Measurements from ENCODE around the gene LRIT1. TPM values are rescaled to one million over a fixed set of nuclear protein-coding genes. Genes with fewer than 3 reads are reported as not detected.

The LRIT1 gene
- polyA plus RNA-seq, 1 donor (not counting 4 experiments of a cell fraction or from before 2014, with no cell fraction given), result not detected

DNA sequence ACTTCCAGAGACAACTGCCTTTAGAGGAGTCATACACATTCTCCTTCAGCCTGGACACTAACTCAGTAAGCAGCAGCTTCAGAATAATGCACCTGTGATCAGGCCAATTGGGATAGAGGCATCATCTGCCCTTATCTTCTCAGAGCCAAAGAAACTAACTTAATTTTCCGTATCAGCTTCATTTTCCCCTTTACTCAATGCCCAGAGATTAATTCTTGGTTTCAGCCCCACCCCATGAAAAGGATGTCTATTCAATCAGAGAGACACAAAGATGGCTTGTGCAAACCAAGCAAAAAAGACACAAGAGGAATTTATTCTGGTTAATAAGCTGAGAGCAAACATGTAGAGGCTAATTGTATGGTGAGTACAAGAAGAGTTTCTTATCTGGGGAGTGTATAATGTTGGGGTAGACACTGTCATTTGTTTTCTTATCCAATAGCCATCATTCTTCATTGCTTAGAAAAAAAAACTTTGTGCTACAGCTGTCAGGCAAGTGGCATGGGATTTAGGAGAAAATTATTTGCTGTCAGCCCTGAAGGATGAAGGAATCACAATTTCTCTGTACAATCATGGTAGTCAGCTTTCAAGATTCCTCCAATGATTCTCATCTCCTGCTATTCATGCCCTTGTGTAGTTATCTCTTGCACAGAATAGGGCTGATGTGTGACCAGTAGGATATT is 48.3 kb upstream of the LRIT1 start:
- Histone ChIP-seq H3K9me1 (ENCODE audit: control insufficient read depth, extremely low read depth, insufficient read depth, low read length) (no peaks in the 10 kb centered on the region), H3K79me2 (ENCODE audit: control insufficient read depth, insufficient read depth, low read length) (no peaks in the 10 kb centered on the region), H2AFZ (ENCODE audit: control insufficient read depth, low read length) (no peak overlapping the region), H3K36me3 (ENCODE audit: control insufficient read depth in 2 of 2, extremely low read depth in 1 of 2, insufficient read depth in 2 of 2, low read length in 2 of 2) (no peaks in the 10 kb centered on the region), H3K4me2 (ENCODE audit: control insufficient read depth, extremely low read depth, insufficient read depth, low read depth, low read length) (no peak overlapping the region), H3K4me1 (ENCODE audit: control insufficient read depth, extremely low read depth, insufficient read depth, low read length) (no peaks in the 10 kb centered on the region), H3K27me3 (ENCODE audit: control insufficient read depth, extremely low read depth, insufficient read depth, low read length) (peaks cover 4% of the 10 kb centered on the region), H3K4me3 (ENCODE audit: control insufficient read depth in 2 of 3, extremely low read depth in 1 of 3, insufficient read depth in 2 of 3, low read depth in 1 of 3, low read length in 3 of 3) (no peak overlapping the region), H4K20me1 (ENCODE audit: control insufficient read depth, extremely low read depth, insufficient read depth, low read length) (no peaks in the 10 kb centered on the region), H3K9me3 (ENCODE audit: control insufficient read depth, low read depth, low read length) (no peaks in the 10 kb centered on the region), H3K27ac (ENCODE audit: control insufficient read depth, insufficient read depth, low read length) (no peak overlapping the region), H3K9ac (ENCODE audit: control insufficient read depth, extremely low read depth, insufficient read depth, low read length) (no peak overlapping the region)
- FAIRE-seq, result no peak
- TF ChIP-seq, protein P1, sequence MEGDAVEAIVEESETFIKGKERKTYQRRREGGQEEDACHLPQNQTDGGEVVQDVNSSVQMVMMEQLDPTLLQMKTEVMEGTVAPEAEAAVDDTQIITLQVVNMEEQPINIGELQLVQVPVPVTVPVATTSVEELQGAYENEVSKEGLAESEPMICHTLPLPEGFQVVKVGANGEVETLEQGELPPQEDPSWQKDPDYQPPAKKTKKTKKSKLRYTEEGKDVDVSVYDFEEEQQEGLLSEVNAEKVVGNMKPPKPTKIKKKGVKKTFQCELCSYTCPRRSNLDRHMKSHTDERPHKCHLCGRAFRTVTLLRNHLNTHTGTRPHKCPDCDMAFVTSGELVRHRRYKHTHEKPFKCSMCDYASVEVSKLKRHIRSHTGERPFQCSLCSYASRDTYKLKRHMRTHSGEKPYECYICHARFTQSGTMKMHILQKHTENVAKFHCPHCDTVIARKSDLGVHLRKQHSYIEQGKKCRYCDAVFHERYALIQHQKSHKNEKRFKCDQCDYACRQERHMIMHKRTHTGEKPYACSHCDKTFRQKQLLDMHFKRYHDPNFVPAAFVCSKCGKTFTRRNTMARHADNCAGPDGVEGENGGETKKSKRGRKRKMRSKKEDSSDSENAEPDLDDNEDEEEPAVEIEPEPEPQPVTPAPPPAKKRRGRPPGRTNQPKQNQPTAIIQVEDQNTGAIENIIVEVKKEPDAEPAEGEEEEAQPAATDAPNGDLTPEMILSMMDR (optimal IDR thresholded peaks at IDR 0.05 in 1 of 3, IDR thresholded peaks at IDR 0.05 in 1 of 3, conservative IDR thresholded peaks at IDR 0.05 in 1 of 3; ENCODE audit: extremely low read depth in 1 of 3, insufficient read depth in 2 of 3, low read length in 3 of 3), result no peak
- TF ChIP-seq EZH2 (IDR thresholded peaks at IDR 0.05; ENCODE audit: low read length), result no peak
- DNase-seq (ENCODE audit: low read depth, low spot score), result no peak
- dilution Hi-C loops (cut with MboI; ENCODE audit: extremely low pct_ligation_motif_present, low sequenced_read_pairs), result no loop called here

DNA sequence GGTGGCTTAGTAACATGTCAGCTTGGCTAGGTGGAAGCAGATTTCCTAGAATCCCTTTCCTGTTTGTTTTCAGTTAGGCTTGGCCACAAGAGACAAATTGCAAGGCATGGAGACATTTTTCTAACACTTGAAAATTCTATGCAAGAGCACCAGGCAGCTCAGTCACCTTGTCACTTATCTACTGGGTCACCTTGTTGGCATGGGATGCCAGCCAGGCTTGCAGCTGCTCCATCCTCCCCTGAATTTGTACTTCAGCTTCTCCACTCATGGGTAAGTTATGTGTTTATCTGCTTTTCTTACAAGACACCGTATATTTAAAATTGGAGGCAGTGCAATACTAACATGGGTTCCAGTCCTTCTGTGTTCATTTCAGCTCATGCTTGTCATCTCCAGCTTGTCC is 46.8 kb upstream of the LRIT1 start:
- FAIRE-seq (no peak), DNase-seq (ENCODE audit: low read depth, low spot score) (no peak)
- H3K79me2 ChIP-seq (ENCODE audit: control insufficient read depth, insufficient read depth, low read length), result no peaks in the 10 kb centered on the region
- TF ChIP-seq EZH2 (IDR thresholded peaks at IDR 0.05; ENCODE audit: low read length), result no peak
- TF ChIP-seq, protein P1 (optimal IDR thresholded peaks at IDR 0.05 in 1 of 3, IDR thresholded peaks at IDR 0.05 in 1 of 3, conservative IDR thresholded peaks at IDR 0.05 in 1 of 3; ENCODE audit: extremely low read depth in 1 of 3, insufficient read depth in 2 of 3, low read length in 3 of 3), result no peak
- no peaks in the 10 kb centered on the region for H3K4me1 ChIP-seq (ENCODE audit: control insufficient read depth, extremely low read depth, insufficient read depth, low read length)
- no peak overlapping the region for H3K4me2 ChIP-seq (ENCODE audit: control insufficient read depth, extremely low read depth, insufficient read depth, low read depth, low read length)
- no peak overlapping the region for H3K27ac ChIP-seq (ENCODE audit: control insufficient read depth, insufficient read depth, low read length)
- peaks cover 4% of the 10 kb centered on the region for H3K27me3 ChIP-seq (ENCODE audit: control insufficient read depth, extremely low read depth, insufficient read depth, low read length)
- H3K9ac ChIP-seq (ENCODE audit: control insufficient read depth, extremely low read depth, insufficient read depth, low read length), result no peak overlapping the region
- dilution Hi-C loops (cut with MboI; ENCODE audit: extremely low pct_ligation_motif_present, low sequenced_read_pairs), result no loop called here
- H3K36me3 ChIP-seq (ENCODE audit: control insufficient read depth in 2 of 2, extremely low read depth in 1 of 2, insufficient read depth in 2 of 2, low read length in 2 of 2), result no peaks in the 10 kb centered on the region
- H3K9me1 ChIP-seq (ENCODE audit: control insufficient read depth, extremely low read depth, insufficient read depth, low read length), result no peaks in the 10 kb centered on the region
- no peak overlapping the region for H2AFZ ChIP-seq (ENCODE audit: control insufficient read depth, low read length)
- no peaks in the 10 kb centered on the region for H4K20me1 ChIP-seq (ENCODE audit: control insufficient read depth, extremely low read depth, insufficient read depth, low read length)
- no peak overlapping the region for H3K4me3 ChIP-seq (ENCODE audit: control insufficient read depth in 2 of 3, extremely low read depth in 1 of 3, insufficient read depth in 2 of 3, low read depth in 1 of 3, low read length in 3 of 3)
- H3K9me3 ChIP-seq (ENCODE audit: control insufficient read depth, low read depth, low read length), result no peaks in the 10 kb centered on the region
